Gastroesophageal sphincter (tissue), 4 donors: ENCODE results near the gene CTSZ. TPM values are rescaled to one million over a fixed set of nuclear protein-coding genes. Genes with fewer than 3 reads are reported as not detected.

ENCODE experiments used
- ATAC-seq: fragments of 150-250 bp; one replicate; pipeline ENCODE4 v1.9.1; 2016; ENCODE audit warnings: mild to moderate bottlenecking, moderate library complexity
- H3K27ac ChIP-seq, 4 donors: fragments of 200-600 bp; sonication (generic) in 3 of 4; 1 replicate in 3 of 4; 2 replicates in 1 of 4; pipeline ENCODE4 v1.5.1; 2016 to 2019
- H3K27me3 ChIP-seq: fragments of 200-600 bp; sonication (generic); one replicate; pipeline ENCODE4 v1.5.1; 2019
- H3K36me3 ChIP-seq, 2 donors: fragments of 200-600 bp; sonication (generic); one replicate each; pipeline ENCODE4 v1.5.1; 2019; ENCODE audit warnings: control low read depth in 1 of 2
- H3K4me1 ChIP-seq, 3 donors: fragments of 200-600 bp; sonication (generic); 1 replicate in 2 of 3; 2 replicates in 1 of 3; pipeline ENCODE4 v1.5.1; 2016 to 2019; ENCODE audit warnings: control low read depth in 2 of 3
- H3K4me3 ChIP-seq, 2 donors: fragments of 200-600 bp; sonication (generic); one replicate each; pipeline ENCODE4 v1.5.1; 2019; ENCODE audit warnings: mild to moderate bottlenecking in 1 of 2, moderate library complexity in 1 of 2
- H3K9me3 ChIP-seq, 3 donors: fragments of 200-600 bp; sonication (generic); one replicate each; pipeline ENCODE4 v1.5.1; 2017 to 2019; ENCODE audit warnings: control low read depth in 2 of 3
- CTCF ChIP-seq, 4 experiments: fragments of 200-600 bp in 2 of 4; fragments of 450-650 bp in 2 of 4; sonication (generic) in 1 of 4; IDR thresholded peaks; one replicate each; pipeline ENCODE4 v1.5.1; 2017 to 2019; ENCODE audit warnings: antibody characterized with exemption in 4 of 4, mild to moderate bottlenecking in 2 of 4, moderate library complexity in 2 of 4
- EP300 ChIP-seq: sonication (generic); formaldehyde crosslinking; IDR thresholded peaks from one replicate; pipeline ENCODE4 v1.6.1; 2017; ENCODE audit warnings: antibody characterized with exemption, mild to moderate bottlenecking
- POLR2A ChIP-seq, 2 donors: fragments of 450-650 bp; IDR thresholded peaks; one replicate each; pipeline ENCODE4 v1.6.1; 2017; ENCODE audit warnings: antibody characterized with exemption in 2 of 2, mild to moderate bottlenecking in 2 of 2, moderate library complexity in 1 of 2
- POLR2AphosphoS5 ChIP-seq: sonication (generic); formaldehyde crosslinking; IDR thresholded peaks from one replicate; pipeline ENCODE4 v1.6.1; 2017; ENCODE audit warnings: antibody characterized with exemption
- WGBS, 2 donors: methylation state at CpG; one replicate each; pipeline ENCODE4 v1.1.5; 2018; ENCODE audit warnings: low coverage in 1 of 2; 5-methylcytosine and 5-hydroxymethylcytosine counted together
- total RNA-seq, 4 donors: library from RNA; depleted of rRNA; stranded (reverse); fragments of >200 nt; gene quantifications; one replicate each; pipeline ENCODE4 v1.1.0, GENCODE V29; 2016

Gene CTSZ
- total RNA-seq, 4 donors from 2014 or later, result 167 to 222 (median 176) TPM

DNA sequence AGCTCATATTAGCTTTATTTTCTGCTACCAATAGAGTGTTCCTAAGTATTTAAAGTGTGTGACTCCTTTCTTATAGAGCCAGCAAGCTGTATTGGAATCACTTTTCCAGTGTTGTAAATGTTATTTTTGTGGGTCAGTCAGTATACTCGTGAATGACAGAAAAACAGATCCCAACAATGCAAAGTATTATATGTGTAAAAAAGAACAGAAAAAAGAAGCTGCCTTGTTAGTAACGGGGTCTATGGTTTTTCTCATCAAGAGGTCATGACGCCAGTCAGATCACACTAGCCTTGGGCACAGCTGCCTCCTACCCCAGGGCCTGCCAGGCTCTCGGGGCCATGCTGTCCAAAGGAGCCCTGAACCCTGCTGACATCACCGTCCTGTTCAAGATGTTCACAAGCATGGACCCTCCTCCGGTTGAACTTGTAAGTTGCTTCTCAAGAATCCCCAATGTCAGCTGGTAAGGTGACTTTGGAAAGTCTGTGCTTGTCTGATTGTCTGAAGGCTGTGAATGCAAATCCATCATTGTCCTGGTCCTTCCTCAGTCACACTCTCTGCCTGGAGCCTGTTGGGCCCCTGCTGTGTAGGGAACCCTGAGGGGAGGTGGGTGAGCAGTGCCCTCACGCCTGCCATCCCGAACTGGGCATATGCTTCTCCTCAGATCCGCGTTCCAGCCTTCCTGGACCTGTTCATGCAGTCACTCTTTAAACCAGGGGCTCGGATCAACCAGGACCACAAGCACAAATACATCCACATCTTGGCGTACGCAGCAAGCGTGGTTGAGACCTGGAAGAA is 16.2 kb downstream of the CTSZ start:
- TF ChIP-seq CTCF (IDR thresholded peaks at IDR 0.05) (no peak), POLR2A (IDR thresholded peaks at IDR 0.05) (peak in 1 of 2 donors; percentile 16), EP300 (no peak), POLR2AphosphoS5 (no peak)
- Histone ChIP-seq H3K27me3 (no peaks in the 10 kb centered on the region), H3K9me3 (no peaks in the 10 kb centered on the region), H3K4me1 (peaks cover 0 to 8% (median 3%) of the 10 kb centered on the region in 3 donors), H3K4me3 (no peak overlapping the region), H3K36me3 (peaks cover 0 to 99% of the 10 kb centered on the region in 2 donors), H3K27ac (no peak overlapping the region)
- ATAC-seq, result no peak
- 84 to 91% methylated on average over 8 to 10 of the region's 14 CpGs for WGBS, 2 donors

DNA sequence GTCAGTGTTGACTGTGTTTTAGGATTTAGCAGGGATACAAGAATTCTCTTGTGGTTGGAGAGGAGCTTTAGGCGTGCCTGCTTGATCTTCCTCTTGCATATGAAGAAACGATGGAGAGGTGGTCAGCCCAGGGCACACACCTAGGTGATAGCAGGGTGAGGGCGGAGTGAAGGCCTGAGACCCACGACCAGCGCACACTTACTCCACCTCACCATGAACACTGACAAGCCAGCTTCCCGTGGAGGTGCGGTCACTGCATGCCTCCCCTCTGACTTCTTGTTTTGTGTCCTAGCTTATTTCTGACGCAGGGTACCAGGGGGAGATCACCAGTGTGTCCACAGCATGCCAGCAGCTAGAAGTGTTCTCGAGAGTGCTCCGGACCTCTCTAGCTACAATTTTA is 17.9 kb downstream of the CTSZ start:
- Histone ChIP-seq H3K27ac (no peak overlapping the region), H3K27me3 (no peaks in the 10 kb centered on the region), H3K36me3 (peaks cover 0 to 82% of the 10 kb centered on the region in 2 donors), H3K4me1 (peaks cover 0 to 25% (median 9%) of the 10 kb centered on the region in 3 donors), H3K9me3 (no peaks in the 10 kb centered on the region), H3K4me3 (no peak overlapping the region)
- 93 to 97% methylated on average over 3 to 4 of the region's 10 CpGs for WGBS, 2 donors
- no peak for ATAC-seq
- no peak for TF ChIP-seq POLR2A (IDR thresholded peaks at IDR 0.05)
- TF ChIP-seq CTCF (IDR thresholded peaks at IDR 0.05), result no peak

DNA sequence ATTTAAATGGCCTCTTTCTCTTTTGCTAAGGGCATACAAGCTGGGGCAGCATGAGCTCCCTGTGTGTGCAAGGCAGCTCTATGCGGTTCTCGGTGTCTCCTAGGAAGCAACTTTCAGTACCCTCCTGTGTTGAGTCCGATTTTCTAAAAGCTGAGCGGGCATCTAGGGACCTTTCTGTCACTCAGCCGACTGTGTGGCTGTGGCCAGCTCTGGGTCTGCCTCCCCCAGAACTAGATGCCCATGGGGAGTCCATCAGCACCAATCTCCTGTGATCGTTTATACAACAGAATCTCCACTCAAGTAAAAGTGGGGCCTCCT is 18.5 kb downstream of the CTSZ start:
- ATAC-seq, result no peak
- 76 to 91% methylated on average over 3 to 6 of the region's 6 CpGs for WGBS, 2 donors
- H3K9me3 ChIP-seq, result no peaks in the 10 kb centered on the region
- H3K27me3 ChIP-seq, result no peaks in the 10 kb centered on the region
- H3K36me3 ChIP-seq, result peaks cover 0 to 76% of the 10 kb centered on the region in 2 donors
- no peak overlapping the region for H3K4me3 ChIP-seq
- peaks cover 0 to 31% (median 14%) of the 10 kb centered on the region in 3 donors for H3K4me1 ChIP-seq
- no peak for TF ChIP-seq CTCF (IDR thresholded peaks at IDR 0.05)
- no peak for TF ChIP-seq POLR2A (IDR thresholded peaks at IDR 0.05)
- no peak for TF ChIP-seq POLR2AphosphoS5
- no peak for TF ChIP-seq EP300
- no peak overlapping the region for H3K27ac ChIP-seq

DNA sequence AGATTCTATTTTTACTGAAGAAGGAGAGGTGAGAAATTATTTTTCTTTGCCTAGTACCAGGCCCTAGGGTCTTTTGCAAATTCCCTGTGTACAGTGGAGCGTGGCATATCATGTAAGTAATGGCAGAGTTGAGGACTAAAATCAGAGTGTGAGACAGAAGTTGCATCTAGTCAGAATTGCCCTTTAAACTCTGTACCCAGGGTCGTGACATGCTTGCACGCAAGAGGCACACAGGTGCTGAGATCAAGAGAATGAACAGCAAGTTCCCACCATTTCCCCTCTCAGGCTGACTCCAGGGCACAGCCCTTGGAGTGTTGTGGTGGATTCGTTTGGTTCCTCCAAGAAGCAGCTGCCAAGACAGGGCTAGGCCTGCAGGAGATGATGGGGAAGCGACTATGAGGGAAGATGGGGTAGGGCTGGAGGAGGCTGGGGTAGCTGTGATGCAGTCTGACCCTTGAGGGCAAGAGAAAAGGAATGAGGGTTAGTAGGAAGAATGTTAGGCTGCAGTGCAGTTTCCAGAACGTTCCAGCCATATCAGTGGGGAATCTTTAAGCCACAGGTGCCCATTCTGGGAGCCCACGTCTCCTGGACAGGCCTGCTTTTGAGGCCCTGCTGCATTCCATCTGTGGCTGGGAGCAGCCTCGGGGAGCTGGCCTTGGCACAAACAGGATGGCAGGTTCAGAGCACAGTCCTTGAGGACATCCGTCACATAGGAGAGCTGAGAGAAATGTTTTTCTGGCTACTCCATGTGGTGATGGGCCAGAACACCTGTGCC is 19.1 kb downstream of the CTSZ start:
- no peaks in the 10 kb centered on the region for H3K9me3 ChIP-seq
- no peak for ATAC-seq
- H3K4me1 ChIP-seq, result peaks cover 0 to 37% (median 19%) of the 10 kb centered on the region in 3 donors
- H3K27me3 ChIP-seq, result no peaks in the 10 kb centered on the region
- H3K27ac ChIP-seq, result no peak overlapping the region
- no peak overlapping the region for H3K4me3 ChIP-seq
- TF ChIP-seq POLR2A (IDR thresholded peaks at IDR 0.05) (no peak), EP300 (no peak), CTCF (IDR thresholded peaks at IDR 0.05) (no peak), POLR2AphosphoS5 (no peak)
- WGBS, 2 donors, result 76 to 94% methylated on average over 3 to 6 of the region's 9 CpGs
- H3K36me3 ChIP-seq, result peaks cover 0 to 70% of the 10 kb centered on the region in 2 donors
